Nephron progenitor cell (in vitro differentiated cells): ENCODE results near the gene ARID5A.
A peak's percentile ranks its signal among the peaks of the same experiment; 100 is the strongest.

Experiments used
- DNase-seq: peaks from one replicate; pipeline ENCODE4 v3.0.0; 2021
- H3K27ac Mint-ChIP-seq: 2 replicates; pipeline ENCODE4 v1.8.0; 2021; ENCODE audit warnings: mild to moderate bottlenecking, moderate library complexity, mixed read lengths
- H3K27me3 Mint-ChIP-seq: 2 replicates; pipeline ENCODE4 v1.8.0; 2021; ENCODE audit warnings: mild to moderate bottlenecking, low read depth, mixed read lengths; ENCODE audit not compliant: poor library complexity
- H3K36me3 Mint-ChIP-seq: 2 replicates; pipeline ENCODE4 v1.8.0; 2021; ENCODE audit warnings: low read depth, mixed read lengths
- H3K4me1 Mint-ChIP-seq: 2 replicates; pipeline ENCODE4 v1.8.0; 2021; ENCODE audit warnings: mixed read lengths
- H3K4me3 Mint-ChIP-seq: 2 replicates; pipeline ENCODE4 v1.8.0; 2021; ENCODE audit warnings: mild to moderate bottlenecking, moderate library complexity, mixed read lengths
- H3K9me3 Mint-ChIP-seq: 2 replicates; pipeline ENCODE4 v1.8.0; 2021; ENCODE audit warnings: mild to moderate bottlenecking, moderate library complexity, mixed read lengths
- CTCF ChIP-seq: fragments of 200-600 bp; sonication (generic); IDR thresholded peaks from 2 replicates; pipeline ENCODE4 v1.5.0; 2021; ENCODE audit warnings: antibody characterized with exemption

ARID5A gene

GRCh38 chr2:96536445-96537065 lies at the start of gene ARID5A:
Gene ARID5A (plus strand): TSS chr2:96536752. CDS start chr2:96536827, 75 bp downstream.
- TF ChIP-seq CTCF, result peak; percentile 30
- Mint-ChIP-seq H3K9me3 (no peaks in the 10 kb centered on the region), H3K4me1 (peaks cover 61% of the 10 kb centered on the region), H3K27ac (peak within 1 kb of the TSS; percentile 81), H3K36me3 (no peaks in the 10 kb centered on the region), H3K27me3 (peaks cover 24% of the 10 kb centered on the region), H3K4me3 (peak within 1 kb of the TSS; percentile 89)
- peak; percentile 94 for DNase-seq

- H3K36me3 Mint-ChIP-seq, result no peaks in the 10 kb centered on the region
- DNase-seq, result no peak
- no peak for TF ChIP-seq CTCF
- H3K27me3 Mint-ChIP-seq, result no peaks in the 10 kb centered on the region
- H3K27ac Mint-ChIP-seq, result no peak overlapping the region
- peaks cover 11% of the 10 kb centered on the region for H3K9me3 Mint-ChIP-seq
- no peak overlapping the region for H3K4me3 Mint-ChIP-seq
- peaks cover 23% of the 10 kb centered on the region for H3K4me1 Mint-ChIP-seq
Measured at GRCh38 chr2:96489261-96489660, 47.3 kb upstream of the ARID5A start.

GRCh38 chr2:96489663-96490062 lies 46.9 kb upstream of the ARID5A start:
- H3K9me3 Mint-ChIP-seq, result peaks cover 14% of the 10 kb centered on the region
- no peak for TF ChIP-seq CTCF
- H3K27me3 Mint-ChIP-seq, result no peaks in the 10 kb centered on the region
- no peak overlapping the region for H3K27ac Mint-ChIP-seq
- no peak overlapping the region for H3K4me3 Mint-ChIP-seq
- H3K4me1 Mint-ChIP-seq, result peaks cover 19% of the 10 kb centered on the region
- DNase-seq, result no peak
- no peaks in the 10 kb centered on the region for H3K36me3 Mint-ChIP-seq

- Mint-ChIP-seq H3K4me1 (no peaks in the 10 kb centered on the region), H3K27me3 (peaks cover 4% of the 10 kb centered on the region), H3K9me3 (peaks cover 29% of the 10 kb centered on the region), H3K36me3 (peaks cover 5% of the 10 kb centered on the region), H3K4me3 (no peak overlapping the region), H3K27ac (no peak overlapping the region)
- no peak for TF ChIP-seq CTCF
- no peak for DNase-seq
Measured at GRCh38 chr2:96491860-96492497, 44.6 kb upstream of the ARID5A start.

GRCh38 chr2:96493072-96493471 lies 43.5 kb upstream of the ARID5A start:
- H3K36me3 Mint-ChIP-seq, result peaks cover 5% of the 10 kb centered on the region
- H3K4me1 Mint-ChIP-seq, result no peaks in the 10 kb centered on the region
- H3K4me3 Mint-ChIP-seq, result no peak overlapping the region
- peaks cover 29% of the 10 kb centered on the region for H3K9me3 Mint-ChIP-seq
- H3K27ac Mint-ChIP-seq, result no peak overlapping the region
- TF ChIP-seq CTCF, result no peak
- H3K27me3 Mint-ChIP-seq, result peaks cover 8% of the 10 kb centered on the region
- DNase-seq, result no peak

GRCh38 chr2:96494188-96494587 lies 42.4 kb upstream of the ARID5A start:
- no peak for DNase-seq
- Mint-ChIP-seq H3K27ac (no peak overlapping the region), H3K27me3 (peaks cover 11% of the 10 kb centered on the region), H3K9me3 (peaks cover 29% of the 10 kb centered on the region), H3K4me3 (no peak overlapping the region), H3K36me3 (peaks cover 5% of the 10 kb centered on the region), H3K4me1 (no peaks in the 10 kb centered on the region)
- TF ChIP-seq CTCF, result no peak
